Lung microvascular endothelial cell (primary cell): ENCODE data around the gene BACE1-AS. TPM values are rescaled to one million over a fixed set of nuclear protein-coding genes. Genes with fewer than 3 reads are reported as not detected.
"Not testable (repeated sequence)": the region's sequence is repeated elsewhere in the genome, so short reads cannot be mapped to it uniquely, and the experiment has no call there.

Source experiments
- DNase-seq, 2 donors: peaks; one replicate each; pipeline versions ENCODE4 v3.0.0 to v3.0.0-alpha.2; 2010; ENCODE audit warnings: low read depth in 2 of 2
- total RNA-seq: library from RNA; depleted of rRNA; stranded (reverse); fragments of >200 nt; gene quantifications from 2 replicates; pipeline ENCODE4 v1.2.1, GENCODE V29; 2014

BACE1-AS gene
- total RNA-seq, result 1.4 and 1.5 TPM in 2 replicates

DNA sequence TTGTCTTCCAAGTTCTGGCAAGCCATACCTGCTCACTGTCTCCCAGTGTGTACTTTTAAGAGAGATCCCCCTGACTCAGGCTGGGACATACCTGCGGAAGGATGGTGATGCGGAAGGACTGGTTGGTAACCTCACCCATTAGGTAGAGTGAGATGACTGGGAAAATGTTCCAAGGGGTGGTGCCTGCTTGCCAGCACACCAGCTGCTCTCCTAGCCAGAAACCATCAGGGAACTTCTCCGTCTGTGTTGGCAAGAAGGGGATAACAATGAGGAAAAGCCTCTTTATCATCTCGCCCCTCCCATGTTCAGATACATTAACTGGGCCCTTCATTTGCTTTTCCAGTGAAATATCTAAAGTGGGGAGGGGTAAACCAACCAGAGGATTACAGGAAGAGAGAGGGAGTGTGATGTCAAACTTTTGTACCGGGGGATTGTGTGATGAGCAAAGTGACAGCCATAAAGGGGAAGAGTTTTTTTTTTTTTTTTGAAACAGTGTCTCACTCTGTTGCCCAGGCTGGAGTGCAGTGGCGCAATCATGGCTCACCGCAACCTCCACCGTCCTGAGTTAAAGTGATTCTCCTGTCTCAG is at the start of gene BACE1-AS:
TSS of gene BACE1-AS (plus strand) at position 538 of the 588 bp plus-strand sequence.
- no peak for DNase-seq

DNA sequence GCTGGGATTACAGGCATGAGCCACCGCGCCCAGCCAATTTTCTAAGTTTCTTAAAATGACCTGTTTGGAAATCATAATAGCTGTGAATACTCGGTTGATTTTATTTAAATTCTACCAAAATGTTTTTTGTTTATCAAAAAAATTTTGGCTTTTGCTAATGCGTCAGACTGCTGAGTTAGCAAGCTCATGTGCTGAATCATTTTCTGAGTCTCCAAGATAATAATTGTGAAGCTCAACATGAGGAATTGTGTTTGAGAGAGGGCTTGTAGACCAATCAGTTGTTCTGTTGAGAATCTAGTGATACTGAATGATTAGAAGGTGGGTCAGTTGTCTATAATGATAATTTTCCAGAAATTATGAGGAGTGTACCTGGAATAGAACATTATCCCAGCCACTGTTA is 42.8 kb upstream of the BACE1-AS start:
- no peak for DNase-seq

DNA sequence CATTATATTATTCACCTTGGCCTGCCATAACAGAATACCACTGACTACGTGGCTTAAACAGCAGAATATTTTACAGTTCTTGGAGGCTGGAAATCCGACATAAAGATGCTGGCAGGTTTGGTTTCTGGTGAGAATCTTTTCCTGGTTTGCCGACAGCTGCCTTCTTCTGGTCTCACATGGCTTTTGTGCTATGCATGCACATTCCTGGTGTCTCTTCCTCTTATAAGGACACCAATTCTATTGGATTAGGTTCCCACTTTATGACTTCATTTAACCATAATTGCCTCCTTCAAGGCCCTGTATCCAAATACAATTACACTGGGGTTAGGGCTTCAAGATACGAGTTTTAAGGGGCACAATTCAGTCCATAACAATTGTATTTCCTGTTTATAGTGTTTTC is 41.6 kb upstream of the BACE1-AS start:
- DNase-seq, result no peak

DNA sequence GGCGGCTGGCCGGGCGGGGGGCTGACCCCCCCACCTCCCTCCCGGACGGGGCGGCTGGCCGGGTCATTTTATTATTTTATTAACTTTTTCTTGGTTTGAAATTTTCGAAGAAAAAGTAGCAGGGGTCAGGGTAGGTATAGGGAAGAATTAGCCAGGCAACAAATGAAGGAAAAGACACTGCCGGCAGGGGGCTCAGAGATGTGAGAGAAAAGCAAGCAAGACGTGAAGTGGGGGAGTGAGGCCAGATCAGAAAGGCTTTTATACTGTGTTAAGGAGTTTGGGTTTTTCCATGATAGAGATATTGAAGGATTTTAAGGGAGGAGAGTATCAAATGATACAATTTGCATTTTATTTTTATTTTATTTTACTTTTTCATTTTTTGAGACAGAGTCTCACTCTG is 39.6 kb upstream of the BACE1-AS start:
- DNase-seq, result no peak

DNA sequence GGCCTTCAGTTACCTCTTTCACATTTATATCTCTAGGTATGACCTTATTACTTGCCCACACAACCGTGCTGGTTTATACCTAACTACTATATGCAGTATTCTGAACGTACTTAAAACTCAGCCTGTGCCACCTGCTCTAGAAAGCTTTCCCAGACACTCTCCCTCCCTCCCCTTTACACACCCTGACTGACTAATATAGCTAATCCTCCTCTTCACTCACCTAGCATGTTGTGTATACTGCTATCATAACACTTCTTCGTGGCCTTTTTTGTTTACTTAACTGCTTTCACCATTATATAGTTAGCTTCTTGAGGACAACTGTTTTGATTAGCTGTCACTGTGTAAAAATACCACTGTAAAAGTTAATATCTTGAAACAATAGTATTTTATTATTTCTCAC is 35.2 kb upstream of the BACE1-AS start:
- DNase-seq, result no peak

DNA sequence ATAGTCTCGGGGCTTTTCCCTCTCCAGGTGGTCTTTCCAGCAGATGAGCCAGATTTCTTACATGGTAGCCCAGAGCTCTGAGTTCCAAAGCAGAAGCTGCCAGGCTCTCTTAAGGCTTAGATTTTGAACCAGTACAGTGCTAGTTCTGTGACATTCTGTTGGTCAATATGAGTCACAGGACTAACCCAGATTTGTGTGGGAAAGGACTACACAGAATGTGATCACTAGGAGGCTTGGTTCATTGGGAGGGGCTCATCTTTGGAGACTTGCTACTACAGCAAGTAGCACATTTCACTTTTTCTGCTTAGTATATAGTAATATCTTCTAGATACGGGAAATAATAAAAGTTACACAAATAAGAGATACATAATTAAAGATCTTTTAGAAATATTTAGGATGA is 34.6 kb upstream of the BACE1-AS start:
- DNase-seq, result no peak

DNA sequence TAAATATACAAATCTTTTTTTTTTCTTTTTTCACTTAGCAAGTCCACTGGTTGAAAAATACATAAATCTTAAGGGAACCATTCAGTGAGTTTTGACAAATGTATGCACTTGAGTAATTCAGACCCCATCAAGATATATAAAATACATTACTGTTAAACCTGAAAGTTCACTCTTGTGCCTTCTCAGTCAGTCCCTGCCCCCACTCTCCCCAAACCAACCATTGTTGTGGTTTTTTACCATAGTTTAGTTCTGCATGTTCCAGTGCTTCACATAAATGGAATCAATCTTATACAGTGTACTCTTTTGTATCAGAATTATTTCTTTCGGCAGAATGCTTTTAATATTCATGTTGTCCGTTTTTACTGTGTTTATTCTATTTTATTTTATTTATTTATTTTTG is 32.6 kb upstream of the BACE1-AS start:
- no peak for DNase-seq

DNA sequence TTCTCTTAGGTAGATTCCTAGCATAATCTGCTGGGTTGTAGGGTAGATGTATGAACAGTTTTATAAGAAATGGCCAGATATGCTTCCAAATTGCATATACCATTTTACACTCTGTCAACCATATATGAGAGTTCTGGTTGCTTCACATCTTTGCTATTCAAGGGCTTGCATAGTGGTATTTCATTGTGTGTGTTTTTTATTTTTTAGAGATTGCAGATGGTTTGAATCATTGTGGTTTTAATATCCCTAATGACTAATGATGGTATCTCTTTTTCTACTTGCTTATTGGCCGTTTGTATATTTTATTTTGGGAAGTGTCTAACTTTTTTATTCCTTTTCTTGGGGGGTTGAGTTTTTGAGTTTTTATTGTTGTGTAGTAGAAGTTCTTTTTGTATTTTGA is 31.7 kb upstream of the BACE1-AS start:
- no peak for DNase-seq

DNA sequence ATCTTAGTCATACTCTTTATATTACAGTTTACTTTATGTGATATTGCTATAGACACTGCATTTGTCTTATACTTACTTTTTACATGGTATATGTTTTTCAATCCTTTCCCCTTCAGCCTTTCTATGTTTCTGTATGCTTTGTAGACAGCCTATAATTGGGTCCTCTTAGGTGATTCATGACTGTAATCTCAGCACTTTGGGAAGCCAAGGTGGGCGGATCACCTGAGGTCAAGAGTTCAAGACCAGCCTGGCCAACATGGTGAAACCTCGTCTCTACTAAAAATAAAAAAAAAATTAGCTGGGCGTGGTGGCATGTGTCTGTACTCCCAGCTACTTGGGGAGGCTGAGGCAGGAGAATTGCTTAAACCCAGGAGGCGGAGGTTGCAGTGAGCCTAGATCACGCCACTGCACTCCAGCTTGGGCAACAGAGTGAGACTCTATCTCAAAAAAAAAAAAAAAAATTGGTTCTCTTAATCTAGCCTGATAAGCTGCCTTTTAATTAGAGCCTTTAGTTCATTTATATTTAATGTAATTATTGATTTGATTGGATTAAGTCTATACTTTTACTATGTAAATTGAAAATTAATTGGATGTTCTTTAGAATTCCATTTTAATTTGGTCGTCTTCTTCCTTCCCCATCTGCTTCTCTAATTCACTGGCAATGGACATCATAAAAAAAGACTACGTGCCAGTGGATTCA is 26.4 kb upstream of the BACE1-AS start:
- not testable (repeated sequence) for DNase-seq

DNA sequence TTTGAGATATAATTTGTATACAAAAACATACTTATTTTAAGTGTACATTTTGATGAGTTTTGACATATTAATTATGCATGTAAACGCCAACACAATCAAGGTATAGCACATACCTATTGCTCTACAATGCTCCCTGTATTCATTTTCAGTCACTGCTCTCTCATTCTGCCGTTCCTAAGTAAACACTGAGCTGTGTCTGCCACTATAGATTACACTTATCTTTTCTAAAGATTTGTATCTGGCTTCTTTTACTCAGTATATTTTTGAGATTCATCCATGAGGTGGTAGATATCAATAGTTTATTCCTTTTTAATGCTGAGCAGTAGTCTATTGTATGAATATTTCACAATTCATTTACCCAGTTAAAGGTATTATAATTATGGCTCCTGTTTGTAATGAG is 25.4 kb upstream of the BACE1-AS start:
- DNase-seq, result no peak

DNA sequence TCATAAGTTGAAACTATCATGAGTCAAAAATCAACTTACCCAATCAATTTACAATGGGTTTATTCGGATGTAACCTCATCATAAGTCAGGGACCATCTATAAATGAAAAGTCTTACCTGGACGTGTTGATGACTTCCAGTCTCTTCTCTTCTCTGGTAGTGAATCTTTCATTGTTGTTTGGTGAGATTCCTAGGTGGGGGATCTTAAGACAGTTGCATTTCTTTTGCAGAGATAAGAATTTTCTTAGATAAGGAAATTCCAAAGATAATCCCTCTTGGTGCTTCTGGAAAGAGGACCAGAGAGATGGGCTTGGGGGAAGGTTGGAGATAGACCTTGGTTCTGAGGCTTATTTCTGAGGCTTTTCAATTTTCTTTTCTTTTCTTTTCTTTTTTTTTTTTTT is 21.3 kb upstream of the BACE1-AS start:
- DNase-seq, result no peak

DNA sequence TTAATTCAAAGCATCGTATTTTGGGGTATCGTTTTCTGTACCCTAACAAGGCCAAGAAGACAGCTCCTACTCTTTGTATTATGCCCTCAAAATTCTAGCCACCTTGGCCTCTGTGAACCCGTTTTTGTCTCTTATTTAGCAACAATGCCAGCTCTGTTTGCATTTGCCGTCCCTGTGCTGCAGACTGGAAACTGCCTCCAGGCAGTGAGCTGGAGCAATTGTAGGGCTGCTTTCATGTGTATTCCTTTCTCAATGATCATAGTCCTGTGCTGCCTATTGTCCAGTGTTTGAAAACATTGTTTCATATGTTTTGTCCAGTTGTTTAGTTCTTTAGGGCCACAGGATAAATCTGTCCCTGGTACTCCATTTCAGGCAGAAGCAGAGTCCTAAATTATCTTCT is 19.9 kb upstream of the BACE1-AS start:
- DNase-seq, result no peak

DNA sequence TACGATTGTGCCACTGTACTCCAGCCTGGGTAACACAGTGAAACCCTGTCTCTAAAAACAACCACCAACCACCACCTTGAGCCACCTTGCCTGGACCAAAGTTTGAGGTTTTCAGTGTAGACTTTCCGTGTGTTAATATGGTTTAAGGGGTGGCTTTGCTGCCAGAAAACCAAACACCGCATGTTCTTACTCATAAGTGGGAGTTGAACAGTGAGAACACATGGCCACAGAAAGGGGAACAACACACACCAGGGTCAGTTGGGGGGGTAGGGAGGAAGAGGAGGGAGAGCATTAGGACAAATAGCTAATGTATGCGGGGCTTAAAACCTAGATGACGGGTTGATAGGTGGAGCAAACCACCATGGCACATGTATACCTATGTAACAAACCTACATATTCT is 19.0 kb upstream of the BACE1-AS start:
- DNase-seq, result not testable (repeated sequence)

DNA sequence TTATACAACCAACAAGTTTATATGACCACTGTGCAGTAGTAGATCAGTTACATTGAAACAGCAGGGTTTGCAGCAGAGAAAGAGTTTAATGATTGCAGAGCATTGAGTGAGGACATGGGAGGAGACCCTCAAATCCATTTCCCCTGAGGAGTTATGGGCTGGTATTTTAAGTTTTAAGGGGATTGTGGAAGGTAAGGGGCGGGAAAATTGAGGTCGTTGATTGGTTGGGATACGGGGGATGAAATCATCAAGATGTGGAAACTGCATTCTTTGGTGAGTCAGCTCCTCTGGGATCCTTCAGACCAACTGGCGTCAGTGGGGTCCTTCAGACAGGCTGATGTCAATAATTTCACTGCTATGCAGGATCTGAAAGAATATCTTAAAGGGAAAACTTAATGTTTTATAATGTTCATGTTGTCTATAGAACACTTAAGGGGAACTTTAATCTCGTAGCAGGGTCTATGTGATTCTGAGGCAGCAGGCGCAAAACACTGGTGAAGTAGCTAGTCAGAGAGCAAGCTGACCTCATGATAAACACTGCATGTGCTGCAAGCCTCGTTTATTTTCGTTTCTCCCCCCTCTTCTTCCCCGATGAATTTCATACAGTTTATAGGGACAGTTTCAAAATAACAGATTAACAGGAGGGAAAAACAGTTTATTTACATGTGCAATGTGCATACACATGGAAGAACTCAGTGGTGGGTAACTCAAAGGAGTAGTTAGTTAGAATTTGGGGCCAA is 17.4 kb upstream of the BACE1-AS start:
- peak in 1 of 2 donors; percentile 45 for DNase-seq

DNA sequence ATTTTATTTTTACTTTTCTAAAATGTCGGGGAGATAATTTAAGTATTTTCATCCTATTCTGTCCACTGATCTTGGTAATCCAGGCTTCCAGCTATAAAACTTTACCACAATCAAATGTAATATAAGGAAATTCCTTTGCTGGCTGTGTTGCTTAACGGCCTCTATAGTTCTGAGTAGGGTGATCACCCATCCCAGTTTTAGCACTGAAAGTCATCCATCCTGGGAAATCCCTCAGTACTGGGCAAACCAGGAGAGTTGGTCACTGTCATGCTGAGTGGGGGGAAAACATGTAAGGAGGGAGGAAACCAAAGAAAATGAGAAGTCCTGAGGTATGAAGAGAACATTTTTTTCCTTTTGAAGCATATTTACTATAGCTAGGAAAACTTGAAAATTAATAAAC is 12.8 kb upstream of the BACE1-AS start:
- DNase-seq, result no peak

DNA sequence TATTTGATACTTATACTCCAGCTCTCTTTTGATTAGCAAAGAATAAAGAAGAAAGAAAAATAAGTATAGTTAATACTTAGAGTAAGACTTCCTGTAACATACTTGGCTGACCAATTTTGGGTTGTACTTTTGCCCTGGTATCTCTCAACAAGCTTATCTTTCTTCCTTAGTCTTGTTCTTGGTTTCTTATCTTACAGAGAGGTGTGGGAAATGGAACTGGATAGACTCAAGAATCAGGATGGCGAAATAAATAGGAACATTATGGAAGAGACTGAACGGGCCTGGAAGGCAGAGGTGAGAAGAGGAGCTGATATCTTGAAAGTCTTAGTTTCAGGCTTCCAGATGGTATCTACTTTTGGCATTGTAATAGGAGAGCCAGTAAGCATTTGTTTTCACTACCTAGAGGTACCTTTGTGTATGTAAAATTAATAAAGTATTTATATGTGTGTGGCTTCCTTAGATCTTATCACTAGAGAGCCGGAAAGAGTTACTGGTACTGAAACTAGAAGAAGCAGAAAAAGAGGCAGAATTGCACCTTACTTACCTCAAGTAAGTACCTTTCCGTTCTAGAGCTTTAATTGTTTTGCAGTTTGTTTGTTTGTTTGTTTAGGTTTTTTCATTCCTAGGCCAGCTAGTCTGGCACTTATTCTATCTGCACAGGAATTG is 11.3 kb upstream of the BACE1-AS start:
- no peak for DNase-seq

DNA sequence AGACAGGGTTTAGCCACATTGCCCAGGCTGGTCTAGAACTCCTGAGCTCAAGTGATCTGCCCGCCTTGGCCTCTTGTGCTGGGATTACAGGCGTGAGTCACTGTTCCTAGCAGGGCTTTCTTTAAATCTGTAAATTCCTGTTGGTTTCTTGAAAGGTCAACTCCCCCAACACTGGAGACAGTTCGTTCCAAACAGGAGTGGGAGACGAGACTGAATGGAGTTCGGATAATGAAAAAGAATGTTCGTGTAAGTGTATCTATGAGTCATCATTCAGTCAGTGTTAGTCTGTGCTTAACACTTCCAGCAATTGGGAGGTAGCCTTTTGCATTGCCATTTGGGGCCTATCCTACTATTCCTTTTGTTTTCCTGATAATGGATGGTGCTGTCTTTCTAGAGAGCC is 10.0 kb upstream of the BACE1-AS start:
- peak; percentile 36 to 95 for DNase-seq

DNA sequence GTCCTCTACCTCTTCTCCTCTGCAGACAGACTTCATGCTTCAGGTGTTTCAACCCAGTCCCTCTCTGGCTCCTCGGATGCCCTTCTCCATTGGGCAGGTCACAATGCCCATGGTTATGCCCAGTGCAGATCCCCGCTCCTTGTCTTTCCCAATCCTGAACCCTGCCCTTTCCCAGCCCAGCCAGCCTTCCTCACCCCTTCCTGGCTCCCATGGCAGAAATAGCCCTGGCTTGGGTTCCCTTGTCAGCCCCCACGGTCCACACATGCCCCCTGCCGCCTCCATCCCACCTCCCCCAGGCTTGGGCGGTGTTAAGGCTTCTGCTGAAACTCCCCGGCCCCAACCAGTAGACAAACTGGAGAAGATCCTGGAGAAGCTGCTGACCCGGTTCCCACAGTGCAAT is 9.3 kb upstream of the BACE1-AS start:
- no peak for DNase-seq

DNA sequence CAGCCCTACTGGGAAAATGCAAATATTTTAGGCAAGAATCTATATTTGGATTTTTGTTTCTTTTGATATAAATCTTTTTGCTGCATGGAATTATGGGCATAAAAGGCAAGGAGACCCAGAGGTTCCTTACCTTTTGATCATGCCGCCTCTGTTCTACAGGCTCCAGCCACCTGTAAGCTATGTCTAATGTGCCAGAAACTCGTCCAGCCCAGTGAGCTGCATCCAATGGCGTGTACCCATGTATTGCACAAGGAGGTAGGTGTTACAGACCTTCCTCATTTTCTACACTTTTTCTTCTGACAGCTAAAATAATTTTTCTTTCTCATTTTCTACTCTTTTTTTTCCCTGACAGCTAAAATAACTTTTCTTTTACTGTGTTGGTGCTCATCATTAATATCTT is 8.2 kb upstream of the BACE1-AS start:
- DNase-seq, result no peak

DNA sequence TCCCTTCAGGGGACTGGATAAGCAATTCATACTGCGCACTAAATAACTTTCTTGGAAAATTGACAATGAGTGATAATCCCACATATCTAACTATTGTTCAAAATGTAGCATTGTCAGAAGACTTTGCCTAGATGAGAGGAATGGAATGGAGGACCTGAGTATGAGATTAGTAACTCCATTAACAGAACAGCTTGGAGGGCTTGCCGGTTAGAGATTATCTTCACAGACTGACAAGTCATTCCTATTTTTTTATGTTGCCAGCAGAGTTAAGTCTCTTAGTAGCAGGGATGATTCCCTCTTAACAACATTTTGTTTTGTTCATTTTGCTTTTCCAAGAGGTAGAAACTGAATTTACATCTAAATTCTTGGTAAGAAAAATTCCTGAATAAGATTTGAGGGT is 7.1 kb upstream of the BACE1-AS start:
- DNase-seq, result no peak

DNA sequence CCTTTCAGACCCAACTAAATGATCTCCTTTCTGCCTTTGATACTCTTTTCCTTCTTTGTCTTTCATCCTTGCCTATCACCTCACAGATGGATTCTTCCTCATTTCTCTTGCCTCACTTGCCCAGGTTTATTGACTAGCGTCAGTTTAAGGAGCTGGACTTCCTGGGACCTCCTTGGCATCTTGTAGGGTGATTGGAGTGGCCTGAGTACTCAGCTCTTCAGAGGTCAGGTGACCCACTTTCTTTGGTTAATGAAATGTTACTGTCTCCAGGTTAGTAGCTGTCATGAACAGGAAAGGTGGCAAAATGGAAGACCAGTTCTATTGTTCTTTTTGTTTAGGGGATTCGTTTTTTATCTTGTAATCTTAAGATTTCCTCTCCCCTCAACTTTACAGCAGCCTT is 4.6 kb upstream of the BACE1-AS start:
- DNase-seq, result no peak

DNA sequence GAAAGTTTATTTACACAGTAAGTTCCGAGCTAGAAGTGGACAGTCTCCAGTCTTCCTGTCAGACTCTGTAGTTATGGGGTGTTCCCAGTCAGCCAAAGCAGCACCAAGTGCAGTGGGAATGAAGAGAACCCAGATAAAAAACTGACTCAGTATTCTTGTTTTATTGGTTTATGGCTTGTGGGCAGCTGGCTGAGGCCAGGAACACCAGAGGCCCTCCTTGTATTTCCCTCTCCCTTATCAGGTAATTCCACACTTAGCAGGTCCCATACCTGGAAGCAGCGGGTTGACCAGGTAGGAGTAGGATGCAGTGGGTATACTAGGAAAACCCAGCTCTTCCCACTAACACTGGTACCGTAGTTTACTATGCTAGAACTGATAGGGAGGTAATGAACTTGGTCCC is 3.5 kb upstream of the BACE1-AS start:
- peak in 1 of 2 donors; percentile 15 for DNase-seq
